Activated CD4-positive, alpha-beta T cell treated with anti-CD3 and anti-CD28 coated beads for 1 hour (primary cell): ENCODE results near the gene KIF18B.

Experiments used
- DNase-seq: peaks from one replicate; pipeline ENCODE4 v3.0.0-alpha.2; 2020

The KIF18B gene

GRCh38 chr17:44904001-44904984, 43.3 kb downstream of the KIF18B start:
- DNase-seq, result no peak

- DNase-seq, result no peak
Measured at GRCh38 chr17:44903012-44903685, 44.4 kb downstream of the KIF18B start.

- DNase-seq, result no peak
Measured at GRCh38 chr17:44902135-44902760, 45.3 kb downstream of the KIF18B start.

- no peak for DNase-seq
Measured at GRCh38 chr17:44901411-44901921, 46.1 kb downstream of the KIF18B start.

GRCh38 chr17:44900894-44901293, 46.7 kb downstream of the KIF18B start:
- DNase-seq, result no peak

GRCh38 chr17:44899074-44899782, 48.3 kb downstream of the KIF18B start, which contains the start of gene EFTUD2:
Gene EFTUD2 (minus strand): TSS chr17:44899445. CDS start chr17:44894521, 4,924 bp downstream.
- peak; percentile 91 for DNase-seq

GRCh38 chr17:44898768-44899073, 48.9 kb downstream of the KIF18B start:
- no peak for DNase-seq

GRCh38 chr17:44894642-44895041, 52.9 kb downstream of the KIF18B start:
- DNase-seq, result no peak

GRCh38 chr17:44892250-44892649, 55.3 kb downstream of the KIF18B start:
- DNase-seq, result no peak

- DNase-seq, result no peak
Measured at GRCh38 chr17:44889003-44889402, 58.6 kb downstream of the KIF18B start.

- DNase-seq, result no peak
Measured at GRCh38 chr17:44887971-44888954, 59.3 kb downstream of the KIF18B start.

- no peak for DNase-seq
Measured at GRCh38 chr17:44887016-44887415, 60.6 kb downstream of the KIF18B start.

GRCh38 chr17:44884941-44885340, 62.6 kb downstream of the KIF18B start:
- no peak for DNase-seq

GRCh38 chr17:44881145-44881544, 66.4 kb downstream of the KIF18B start:
- DNase-seq, result no peak

- no peak for DNase-seq
Measured at GRCh38 chr17:44880062-44880461, 67.5 kb downstream of the KIF18B start.

- DNase-seq, result no peak
Measured at GRCh38 chr17:44879376-44879775, 68.2 kb downstream of the KIF18B start.

GRCh38 chr17:44878627-44879221, 68.8 kb downstream of the KIF18B start:
- no peak for DNase-seq

GRCh38 chr17:44877121-44877520, 70.5 kb downstream of the KIF18B start:
- no peak for DNase-seq

GRCh38 chr17:44875761-44876160, 71.8 kb downstream of the KIF18B start:
- DNase-seq, result no peak
